Measurements from ENCODE around the gene KDM4B. TPM values are rescaled to one million over a fixed set of nuclear protein-coding genes. Genes with fewer than 3 reads are reported as not detected.

KDM4B gene
- total and polyA plus RNA-seq, 2 donors from 2014 or later = 6.6 to 35.7 TPM

DNA sequence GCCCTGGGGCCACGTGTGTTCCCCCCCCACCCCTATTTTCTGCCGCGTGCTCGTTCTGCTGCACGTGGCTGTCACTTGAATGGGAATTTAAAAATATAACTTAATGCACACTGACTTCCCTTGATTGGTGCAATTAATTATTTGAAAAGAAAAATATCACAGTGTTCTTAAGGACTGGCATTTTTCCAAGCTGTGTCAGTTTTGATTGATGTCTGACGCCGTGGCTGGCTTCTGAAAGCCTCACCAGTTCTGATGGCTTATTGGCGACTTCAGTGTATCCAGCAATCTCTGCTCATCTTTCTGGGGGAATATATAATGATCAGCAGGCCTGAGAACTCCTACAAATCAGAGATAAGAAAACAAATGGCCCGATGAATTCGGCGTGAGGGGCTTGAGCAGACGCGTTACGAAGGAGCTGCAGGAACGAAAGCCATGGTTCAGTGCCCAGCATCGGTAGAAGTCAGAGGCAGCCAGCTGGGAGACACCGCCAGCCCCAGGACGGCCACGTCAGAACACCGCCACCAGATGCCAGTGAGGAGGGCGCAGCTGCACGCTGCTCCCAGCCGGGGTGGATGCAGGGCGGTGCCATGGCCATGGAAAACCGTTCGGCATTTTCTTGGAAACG is 111.2 kb downstream of the KDM4B start:
- Histone ChIP-seq H3K9me3 (ENCODE audit: control insufficient read depth in 2 of 3, insufficient read depth in 1 of 3, low read length in 3 of 3) (no peaks in the 10 kb centered on the region), H3K27me3 (ENCODE audit: control insufficient read depth, insufficient read depth, low read length) (no peaks in the 10 kb centered on the region), H3K27ac (ENCODE audit: low read depth in 2 of 2, low read length in 2 of 2) (no peak overlapping the region), H3K36me3 (ENCODE audit: control insufficient read depth in 2 of 3, insufficient read depth in 3 of 3, low read length in 3 of 3) (peaks cover 0 to 27% (median 8%) of the 10 kb centered on the region in 3 donors), H3K4me1 (ENCODE audit: control insufficient read depth in 2 of 3, insufficient read depth in 2 of 3, low read depth in 1 of 3, low read length in 3 of 3) (no peaks in the 10 kb centered on the region), H3K9ac (ENCODE audit: low read length in 3 of 3) (no peak overlapping the region), H3K4me3 (ENCODE audit: low read length in 3 of 3) (no peak overlapping the region)
- FAIRE-seq = no peak
- peak in 3 of 5 donors; percentile 44 to 70 (median 70) for DNase-seq
- TF ChIP-seq, protein P1, sequence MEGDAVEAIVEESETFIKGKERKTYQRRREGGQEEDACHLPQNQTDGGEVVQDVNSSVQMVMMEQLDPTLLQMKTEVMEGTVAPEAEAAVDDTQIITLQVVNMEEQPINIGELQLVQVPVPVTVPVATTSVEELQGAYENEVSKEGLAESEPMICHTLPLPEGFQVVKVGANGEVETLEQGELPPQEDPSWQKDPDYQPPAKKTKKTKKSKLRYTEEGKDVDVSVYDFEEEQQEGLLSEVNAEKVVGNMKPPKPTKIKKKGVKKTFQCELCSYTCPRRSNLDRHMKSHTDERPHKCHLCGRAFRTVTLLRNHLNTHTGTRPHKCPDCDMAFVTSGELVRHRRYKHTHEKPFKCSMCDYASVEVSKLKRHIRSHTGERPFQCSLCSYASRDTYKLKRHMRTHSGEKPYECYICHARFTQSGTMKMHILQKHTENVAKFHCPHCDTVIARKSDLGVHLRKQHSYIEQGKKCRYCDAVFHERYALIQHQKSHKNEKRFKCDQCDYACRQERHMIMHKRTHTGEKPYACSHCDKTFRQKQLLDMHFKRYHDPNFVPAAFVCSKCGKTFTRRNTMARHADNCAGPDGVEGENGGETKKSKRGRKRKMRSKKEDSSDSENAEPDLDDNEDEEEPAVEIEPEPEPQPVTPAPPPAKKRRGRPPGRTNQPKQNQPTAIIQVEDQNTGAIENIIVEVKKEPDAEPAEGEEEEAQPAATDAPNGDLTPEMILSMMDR (IDR thresholded peaks at IDR 0.05; ENCODE audit: borderline replicate concordance, extremely low read depth, insufficient read depth) = no peak
- intact Hi-C loops (cut with DNase I) = no loop called here

GRCh38 chr19:5080809-5081208 is 111.9 kb downstream of the KDM4B start:
- DNase-seq (no peak), FAIRE-seq (no peak)
- H3K27ac ChIP-seq (ENCODE audit: low read depth in 2 of 2, low read length in 2 of 2) = no peak overlapping the region
- H3K27me3 ChIP-seq (ENCODE audit: control insufficient read depth, insufficient read depth, low read length) = no peaks in the 10 kb centered on the region
- intact Hi-C loops (cut with DNase I) = no loop called here
- no peaks in the 10 kb centered on the region for H3K4me1 ChIP-seq (ENCODE audit: control insufficient read depth in 2 of 3, insufficient read depth in 2 of 3, low read depth in 1 of 3, low read length in 3 of 3)
- peaks cover 0 to 24% (median 8%) of the 10 kb centered on the region in 3 donors for H3K36me3 ChIP-seq (ENCODE audit: control insufficient read depth in 2 of 3, insufficient read depth in 3 of 3, low read length in 3 of 3)
- TF ChIP-seq, protein P1 (IDR thresholded peaks at IDR 0.05; ENCODE audit: borderline replicate concordance, extremely low read depth, insufficient read depth) = no peak
- no peak overlapping the region for H3K4me3 ChIP-seq (ENCODE audit: low read length in 3 of 3)
- no peaks in the 10 kb centered on the region for H3K9me3 ChIP-seq (ENCODE audit: control insufficient read depth in 2 of 3, insufficient read depth in 1 of 3, low read length in 3 of 3)
- H3K9ac ChIP-seq (ENCODE audit: low read length in 3 of 3) = no peak overlapping the region

DNA sequence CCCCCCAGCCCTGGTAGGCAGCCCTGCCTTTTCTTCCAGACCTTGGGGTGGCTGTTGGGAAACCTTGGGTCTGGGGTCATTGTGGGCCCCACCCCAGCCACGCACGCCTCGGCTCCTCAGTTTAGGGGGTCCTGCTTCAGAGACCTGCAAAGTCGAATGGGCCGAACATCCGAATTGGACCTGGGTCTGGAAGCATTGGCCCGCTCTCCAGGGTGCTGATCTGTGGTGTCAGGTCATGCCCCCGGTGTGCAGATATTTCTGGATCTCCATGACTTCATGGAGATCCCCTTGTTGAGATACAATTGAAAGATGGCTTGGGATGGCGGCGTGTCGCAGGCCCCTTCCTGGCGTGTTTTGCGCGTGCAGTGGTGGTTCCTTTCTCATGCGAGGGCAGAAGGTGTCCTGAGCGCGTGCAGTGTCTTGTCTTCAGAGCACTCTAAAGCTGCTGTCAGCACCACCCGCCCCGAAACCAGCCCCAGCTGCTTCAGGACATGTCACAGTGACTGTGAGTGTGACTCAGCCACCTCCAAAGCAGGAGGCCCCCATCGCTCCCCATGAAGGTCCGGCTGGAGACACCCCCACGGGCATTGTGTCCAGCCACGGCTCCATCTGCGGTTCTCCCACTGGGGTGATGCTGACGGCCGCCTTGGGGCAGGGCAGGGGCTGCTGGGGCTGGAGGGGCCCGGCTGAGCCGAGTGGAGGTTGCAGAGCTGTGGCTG is 112.7 kb downstream of the KDM4B start:
- Histone ChIP-seq H3K36me3 (ENCODE audit: control insufficient read depth in 2 of 3, insufficient read depth in 3 of 3, low read length in 3 of 3) (peaks cover 0 to 23% (median 6%) of the 10 kb centered on the region in 3 donors), H3K4me1 (ENCODE audit: control insufficient read depth in 2 of 3, insufficient read depth in 2 of 3, low read depth in 1 of 3, low read length in 3 of 3) (no peaks in the 10 kb centered on the region), H3K27me3 (ENCODE audit: control insufficient read depth, insufficient read depth, low read length) (no peaks in the 10 kb centered on the region), H3K27ac (ENCODE audit: low read depth in 2 of 2, low read length in 2 of 2) (no peak overlapping the region), H3K9ac (ENCODE audit: low read length in 3 of 3) (no peak overlapping the region), H3K4me3 (ENCODE audit: low read length in 3 of 3) (no peak overlapping the region), H3K9me3 (ENCODE audit: control insufficient read depth in 2 of 3, insufficient read depth in 1 of 3, low read length in 3 of 3) (no peaks in the 10 kb centered on the region)
- no peak for FAIRE-seq
- intact Hi-C loops (cut with DNase I) = no loop called here
- DNase-seq = no peak
- TF ChIP-seq, protein P1 (IDR thresholded peaks at IDR 0.05; ENCODE audit: borderline replicate concordance, extremely low read depth, insufficient read depth) = no peak
